Transverse colon (tissue), 4 donors: ENCODE data around the gene PPP4C. TPM values are rescaled to one million over a fixed set of nuclear protein-coding genes. Genes with fewer than 3 reads are reported as not detected.
A peak's percentile ranks its signal among the peaks of the same experiment; 100 is the strongest.

ENCODE experiments used
- DNase-seq: peaks from one replicate; pipeline ENCODE4 v3.0.0-alpha.2; 2019
- H3K27ac ChIP-seq, 4 donors: fragments of 200-600 bp; sonication (generic); 2 replicates each; pipeline ENCODE4 v1.5.1; 2016 to 2018; ENCODE audit warnings: inconsistent platforms in 4 of 4
- H3K27me3 ChIP-seq: fragments of 200-600 bp; sonication (generic); 2 replicates; pipeline ENCODE4 v1.5.1; 2017; ENCODE audit warnings: inconsistent platforms
- H3K36me3 ChIP-seq, 4 donors: fragments of 200-600 bp; sonication (generic); 2 replicates each; pipeline ENCODE4 v1.5.1; 2017 to 2019; ENCODE audit warnings: inconsistent platforms in 4 of 4
- H3K4me1 ChIP-seq, 4 donors: fragments of 200-600 bp; sonication (generic); 2 replicates each; pipeline ENCODE4 v1.5.1; 2017 to 2020; ENCODE audit warnings: inconsistent platforms in 4 of 4
- H3K4me3 ChIP-seq, 4 donors: fragments of 200-600 bp; sonication (generic); 1 replicate in 1 of 4; 2 replicates in 3 of 4; pipeline versions ENCODE4 v1.5.1 to v1.6.1; 2017 to 2019; ENCODE audit warnings: inconsistent platforms in 4 of 4
- H3K9me3 ChIP-seq, 2 donors: fragments of 200-600 bp; sonication (generic); 2 replicates each; pipeline ENCODE4 v1.5.1; 2017 to 2019; ENCODE audit warnings: inconsistent platforms in 2 of 2
- EP300 ChIP-seq: sonication (generic); formaldehyde crosslinking; IDR thresholded peaks from one replicate; pipeline ENCODE4 v1.6.1; 2017; ENCODE audit warnings: antibody characterized with exemption, low read depth
- POLR2A ChIP-seq: fragments of 450-650 bp; IDR thresholded peaks from one replicate; pipeline ENCODE4 v1.6.1; 2016; ENCODE audit warnings: antibody characterized with exemption, mild to moderate bottlenecking, moderate library complexity
- POLR2AphosphoS5 ChIP-seq, 3 donors: sonication (generic); formaldehyde crosslinking; IDR thresholded peaks; one replicate each; pipeline ENCODE4 v1.6.1; 2016; ENCODE audit warnings: antibody characterized with exemption in 3 of 3
- WGBS, 2 donors: methylation state at CpG; one replicate each; pipeline ENCODE4 v1.1.5; 2018; ENCODE audit warnings: low coverage in 1 of 2; 5-methylcytosine and 5-hydroxymethylcytosine counted together
- in situ Hi-C, 4 donors: fragments of 200-750 bp; cut with MboI; loops; one replicate each; pipeline versions ENCODE4 v1.15.0 to v1.15.1; 2017; ENCODE audit warnings: low sequenced_read_pairs in 3 of 4, low pct_ligation_motif_present in 1 of 4, low pct_unique_long_range_greater_than_20kb in 1 of 4
- intact Hi-C: fragments of 100-400 bp; cut with DNase I; formaldehyde crosslinking; loops from one replicate; pipeline ENCODE4 v1.15.1; 2023; ENCODE audit warnings: low total_unique reads
- total RNA-seq, 4 donors: library from RNA; depleted of rRNA; stranded (reverse); fragments of >200 nt; gene quantifications; one replicate each; pipeline ENCODE4 v1.1.0, GENCODE V29; 2016
- TF ChIP-seq, protein P1 (sequence below), 5 experiments: fragments of 200-600 bp in 3 of 5; fragments of 450-650 bp in 2 of 5; sonication (generic) in 3 of 5; IDR thresholded peaks; 1 replicate in 2 of 5; 2 replicates in 3 of 5; pipeline ENCODE4 v1.5.1; 2016 to 2017; ENCODE audit warnings: antibody characterized with exemption in 5 of 5, inconsistent platforms in 3 of 5, mild to moderate bottlenecking in 2 of 5, moderate library complexity in 1 of 5

PPP4C gene
- total RNA-seq, 4 donors from 2014 or later = 17.7 to 92.3 (median 74.3) TPM

DNA sequence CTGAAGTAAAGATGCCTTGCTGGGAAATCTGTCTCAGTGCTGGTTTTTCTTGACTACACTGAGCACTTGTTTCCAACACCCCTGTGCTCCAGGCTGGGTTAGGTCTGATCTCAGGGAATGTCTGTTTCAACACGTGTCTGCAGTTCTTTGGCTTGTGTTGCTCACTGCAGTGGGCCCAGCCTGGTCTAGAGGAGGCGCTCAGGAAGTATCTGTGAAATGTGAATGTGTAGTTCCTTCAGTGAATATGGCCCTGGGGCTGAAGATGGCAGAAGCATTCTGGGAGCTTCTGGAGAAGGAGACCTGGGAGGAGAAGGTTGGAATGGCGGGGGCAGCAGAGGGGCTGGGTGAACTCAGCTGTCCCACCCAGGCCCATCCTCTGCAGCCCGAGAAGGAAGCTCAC lies 28.3 kb downstream of the PPP4C start:
- H3K36me3 ChIP-seq = peaks cover 0 to 21% (median 3%) of the 10 kb centered on the region in 4 donors
- WGBS, 2 donors = 83% methylated on average over 4 of the region's 4 CpGs; no CpG with 5 or more reads in 1 of the 2 donors
- no peaks in the 10 kb centered on the region for H3K9me3 ChIP-seq

DNA sequence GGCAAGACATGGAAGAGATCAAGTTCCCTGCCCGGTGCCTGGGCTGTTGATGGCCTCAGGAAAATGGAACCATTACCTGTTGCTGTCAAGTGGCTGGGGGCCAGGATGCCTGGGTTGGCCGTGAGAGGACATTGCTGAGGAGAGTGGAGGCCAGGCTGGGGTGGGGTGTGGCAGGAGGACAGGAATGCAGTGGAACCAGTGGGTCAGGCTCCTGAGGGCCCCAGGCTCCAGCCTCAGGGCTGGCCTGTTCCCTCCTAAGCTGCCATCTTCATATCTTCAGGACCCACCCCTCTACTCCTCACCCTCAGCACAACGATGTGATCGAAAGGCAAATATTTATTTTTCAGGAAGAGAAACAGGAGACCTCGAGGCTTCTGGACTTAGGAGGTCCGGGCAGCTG lies 28.7 kb downstream of the PPP4C start:
- peak; percentile 29 for DNase-seq
- intact Hi-C loops (no loop called here), in situ Hi-C loops (loop anchor here in 2 of 4 donors (25.0 kb wide), 1 partner anchor 308 kb away; the partner anchor contains the start of gene ZNF771 (in 2 of the 2))
- WGBS, 2 donors = 65% methylated on average over 6 of the region's 6 CpGs; no CpG with 5 or more reads in 1 of the 2 donors
- Histone ChIP-seq H3K4me1 (no peaks in the 10 kb centered on the region), H3K27me3 (no peaks in the 10 kb centered on the region), H3K4me3 (no peak overlapping the region), H3K27ac (no peak overlapping the region), H3K9me3 (no peaks in the 10 kb centered on the region), H3K36me3 (peaks cover 0 to 22% (median 3%) of the 10 kb centered on the region in 4 donors)
- TF ChIP-seq POLR2A (no peak), EP300 (no peak)
- TF ChIP-seq, protein P1, sequence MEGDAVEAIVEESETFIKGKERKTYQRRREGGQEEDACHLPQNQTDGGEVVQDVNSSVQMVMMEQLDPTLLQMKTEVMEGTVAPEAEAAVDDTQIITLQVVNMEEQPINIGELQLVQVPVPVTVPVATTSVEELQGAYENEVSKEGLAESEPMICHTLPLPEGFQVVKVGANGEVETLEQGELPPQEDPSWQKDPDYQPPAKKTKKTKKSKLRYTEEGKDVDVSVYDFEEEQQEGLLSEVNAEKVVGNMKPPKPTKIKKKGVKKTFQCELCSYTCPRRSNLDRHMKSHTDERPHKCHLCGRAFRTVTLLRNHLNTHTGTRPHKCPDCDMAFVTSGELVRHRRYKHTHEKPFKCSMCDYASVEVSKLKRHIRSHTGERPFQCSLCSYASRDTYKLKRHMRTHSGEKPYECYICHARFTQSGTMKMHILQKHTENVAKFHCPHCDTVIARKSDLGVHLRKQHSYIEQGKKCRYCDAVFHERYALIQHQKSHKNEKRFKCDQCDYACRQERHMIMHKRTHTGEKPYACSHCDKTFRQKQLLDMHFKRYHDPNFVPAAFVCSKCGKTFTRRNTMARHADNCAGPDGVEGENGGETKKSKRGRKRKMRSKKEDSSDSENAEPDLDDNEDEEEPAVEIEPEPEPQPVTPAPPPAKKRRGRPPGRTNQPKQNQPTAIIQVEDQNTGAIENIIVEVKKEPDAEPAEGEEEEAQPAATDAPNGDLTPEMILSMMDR (IDR thresholded peaks at IDR 0.05) = no peak

More for the DNA sequence above, 28.3 kb downstream of the PPP4C start:
- no peak overlapping the region for H3K27ac ChIP-seq
- TF ChIP-seq EP300 (no peak), POLR2A (no peak), POLR2AphosphoS5 (IDR thresholded peaks at IDR 0.05) (no peak)
- TF ChIP-seq, protein P1 (IDR thresholded peaks at IDR 0.05) = no peak
- intact Hi-C loops (no loop called here), in situ Hi-C loops (loop anchor here in 2 of 4 donors (25.0 kb wide), 1 partner anchor 308 kb away; the partner anchor contains the start of gene ZNF771 (in 2 of the 2))
- no peaks in the 10 kb centered on the region for H3K4me1 ChIP-seq
- H3K4me3 ChIP-seq = no peak overlapping the region
- H3K27me3 ChIP-seq = no peaks in the 10 kb centered on the region
- DNase-seq = no peak

DNA sequence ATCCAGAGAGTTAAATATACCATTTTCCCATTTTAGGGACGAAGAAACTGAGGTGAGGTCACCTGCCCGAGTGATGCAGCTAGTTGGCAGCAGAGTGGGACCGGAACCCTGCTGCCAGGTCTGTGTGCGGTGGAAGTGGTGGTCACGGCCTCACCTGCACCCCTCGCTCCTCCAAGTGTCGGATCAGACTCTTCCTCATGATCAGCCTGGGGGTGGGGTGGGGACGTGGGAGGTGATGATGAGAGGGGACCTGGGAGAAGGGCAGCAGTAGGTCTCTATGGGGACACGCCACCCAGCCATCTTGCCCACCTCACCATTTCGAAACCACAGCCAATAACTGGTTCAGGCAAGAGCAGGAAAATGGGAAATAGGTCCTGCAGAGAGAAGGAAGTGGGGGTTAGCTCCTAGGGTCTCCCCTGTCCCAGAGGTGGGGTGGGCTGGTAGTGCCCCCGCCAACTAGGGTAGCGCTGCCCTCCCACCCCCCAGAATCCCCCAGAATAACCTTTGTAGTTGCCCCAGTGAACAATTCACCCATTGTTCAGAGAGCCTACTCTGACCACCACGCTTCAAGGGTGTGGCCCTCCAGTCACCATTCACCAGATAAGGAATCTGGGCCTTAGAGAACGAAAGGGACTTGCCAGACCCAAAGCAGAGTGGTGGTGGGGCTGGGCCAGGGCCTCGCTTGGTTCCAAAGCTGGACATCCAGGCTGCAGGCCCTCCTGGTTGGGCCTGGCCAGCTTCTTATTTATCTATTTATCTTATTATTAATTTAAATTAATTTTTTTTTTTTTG lies 32.5 kb downstream of the PPP4C start:
- Histone ChIP-seq H3K36me3 (peaks cover 0 to 27% (median 6%) of the 10 kb centered on the region in 4 donors), H3K4me3 (no peak overlapping the region), H3K27ac (no peak overlapping the region), H3K4me1 (peaks cover 3 to 5% (median 4%) of the 10 kb centered on the region in 4 donors), H3K9me3 (no peaks in the 10 kb centered on the region), H3K27me3 (no peaks in the 10 kb centered on the region)
- TF ChIP-seq, protein P1 (IDR thresholded peaks at IDR 0.05) = no peak
- no peak for TF ChIP-seq POLR2A
- TF ChIP-seq POLR2AphosphoS5 (IDR thresholded peaks at IDR 0.05) = no peak
- no peak for TF ChIP-seq EP300
- in situ Hi-C loops = loop anchor here in 2 of 4 donors (25.0 kb wide), 1 partner anchor 304 kb away; the partner anchor contains the start of gene ZNF771 (in 2 of the 2)
- DNase-seq = no peak
- WGBS, 2 donors = 86 to 88% methylated on average over 2 to 14 of the region's 15 CpGs
- intact Hi-C loops = no loop called here

DNA sequence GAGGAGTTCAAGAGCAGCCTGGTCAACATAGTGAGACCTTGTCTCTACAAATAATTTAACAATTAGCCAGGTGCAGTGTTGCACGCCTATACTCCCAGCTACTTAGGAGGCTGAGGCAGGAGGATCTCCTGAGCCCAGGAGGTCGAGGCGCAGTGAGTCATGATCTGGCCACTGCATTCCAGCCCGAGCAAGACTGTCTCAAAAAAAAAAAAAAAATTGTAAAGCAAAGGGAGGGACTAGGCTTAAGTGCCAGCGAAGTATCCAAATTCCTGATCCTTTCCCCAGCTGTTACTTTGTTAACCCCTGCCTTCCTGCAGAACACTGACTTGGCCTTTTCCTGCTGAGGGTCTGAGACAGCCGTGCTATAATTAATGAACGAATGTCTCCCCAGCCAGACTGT lies 34.9 kb downstream of the PPP4C start:
- H3K36me3 ChIP-seq = peaks cover 0 to 20% (median 6%) of the 10 kb centered on the region in 4 donors
- H3K4me3 ChIP-seq = no peak overlapping the region
- peaks cover 21 to 26% (median 23%) of the 10 kb centered on the region in 4 donors for H3K4me1 ChIP-seq
- in situ Hi-C loops (loop anchor here in 2 of 4 donors (25.0 kb wide), 1 partner anchor 302 kb away; the partner anchor contains the start of gene ZNF771 (in 2 of the 2)), intact Hi-C loops (loop anchor here (10.0 kb wide), 1 partner anchor 74 kb away; the partner anchor contains the start of gene CORO1A)
- H3K9me3 ChIP-seq = no peaks in the 10 kb centered on the region
- no peaks in the 10 kb centered on the region for H3K27me3 ChIP-seq
- H3K27ac ChIP-seq = no peak overlapping the region
- WGBS, 2 donors = 57 to 100% methylated on average over 1 to 7 of the region's 7 CpGs
- DNase-seq = no peak
- TF ChIP-seq POLR2AphosphoS5 (IDR thresholded peaks at IDR 0.05) = no peak
- TF ChIP-seq, protein P1 (IDR thresholded peaks at IDR 0.05) = no peak
- TF ChIP-seq POLR2A = no peak
- TF ChIP-seq EP300 = no peak
